SIG-M5 (cell line): ENCODE measurements around the gene FAM124A.

Experiments
- DNase-seq: peaks from one replicate; lab custom pipeline; 2025; lab: John Stamatoyannopoulos, UW

Gene FAM124A

DNA sequence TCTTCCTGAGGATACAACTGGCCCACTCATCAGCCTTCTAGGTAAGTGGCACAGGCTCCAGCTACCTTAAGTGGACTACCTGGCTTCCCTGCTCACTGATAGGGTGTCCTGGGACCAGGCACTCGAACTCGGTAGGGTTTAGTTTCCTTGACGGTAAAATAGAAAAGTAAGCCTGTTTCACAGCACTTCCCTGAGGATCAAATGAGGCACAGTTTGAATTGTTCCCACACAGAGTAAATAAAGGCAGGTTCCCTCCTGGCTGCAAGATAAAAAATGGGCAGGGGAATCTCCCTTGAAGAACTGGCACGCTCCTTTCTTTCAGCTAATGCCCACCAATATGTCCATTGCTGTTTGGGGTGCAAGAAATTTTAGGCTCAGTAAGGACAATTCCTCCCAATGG lies 1.1 kb upstream of the FAM124A start:
- no peak for DNase-seq

DNA sequence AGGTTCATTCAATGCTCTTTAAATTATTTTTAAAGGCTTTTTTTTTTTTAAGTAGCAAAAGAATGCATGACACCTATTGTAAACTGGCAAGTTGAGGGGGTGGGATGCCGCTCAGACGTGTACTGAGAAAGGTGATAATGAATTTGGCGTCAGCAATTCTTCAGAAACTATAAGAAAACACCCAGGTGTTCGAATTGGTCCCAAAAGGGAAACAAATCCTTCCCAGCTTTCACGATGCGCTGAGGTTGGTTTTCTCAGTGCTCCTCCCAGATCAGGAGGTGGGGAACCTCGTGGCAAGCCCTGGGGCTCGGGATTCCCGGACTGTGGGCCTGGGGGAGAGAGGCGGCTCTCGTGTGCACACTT lies 543 bp upstream of the FAM124A start:
- DNase-seq = no peak

- no peak for DNase-seq
Observed at GRCh38 chr13:51222686-51223559, 725 bp downstream of the FAM124A start.

GRCh38 chr13:51223560-51224270 lies 1.5 kb downstream of the FAM124A start:
- no peak for DNase-seq

- DNase-seq = no peak
Observed at GRCh38 chr13:51225029-51225428, 2.8 kb downstream of the FAM124A start.

DNA sequence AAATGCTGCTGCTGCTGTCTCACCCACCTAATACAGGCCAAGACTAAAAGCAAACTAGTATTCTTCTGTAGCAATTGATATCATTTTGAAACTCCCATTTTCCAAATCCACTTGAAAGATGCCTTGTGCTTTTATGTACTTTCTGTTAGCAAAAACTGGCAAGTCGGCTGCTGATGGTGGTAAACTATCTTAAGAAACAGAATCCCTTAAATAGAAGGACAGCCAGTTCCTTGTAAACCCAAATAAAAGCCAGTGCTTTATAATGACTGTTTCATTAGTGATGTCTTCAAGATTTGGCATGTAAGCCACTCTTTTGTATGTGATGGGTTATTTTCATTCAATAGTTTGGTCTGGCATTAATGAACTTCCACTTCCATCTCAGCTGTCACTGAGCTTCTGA lies 5.2 kb downstream of the FAM124A start:
- no peak for DNase-seq

DNA sequence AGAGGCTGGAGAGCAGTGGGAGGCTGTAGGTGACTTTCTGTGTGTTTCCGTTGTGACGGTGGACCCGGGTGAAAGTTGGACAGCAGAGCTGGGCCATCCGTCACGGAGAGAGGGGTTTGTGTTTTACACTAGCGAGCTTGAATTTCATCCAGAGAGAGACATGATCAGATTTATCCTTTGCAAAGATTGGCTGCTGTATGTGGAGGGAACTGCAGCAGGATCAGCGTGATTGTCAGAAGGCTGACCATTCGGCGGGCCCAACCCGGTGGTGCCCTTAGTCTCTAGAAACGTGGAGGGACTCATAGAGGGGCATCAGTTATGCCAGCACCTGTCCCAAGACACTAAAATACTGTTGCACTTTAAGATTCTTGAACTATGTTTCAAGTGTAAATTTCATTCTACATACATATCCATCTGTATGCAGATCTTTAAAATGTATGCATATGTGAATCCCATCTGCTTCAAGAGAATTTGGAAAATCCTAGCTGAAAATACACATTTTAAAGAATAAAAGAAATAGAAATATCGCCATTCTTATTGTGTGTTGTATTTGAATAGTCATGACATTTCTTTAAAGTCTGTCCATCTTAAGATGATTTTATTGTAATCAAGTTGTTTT lies 7.0 kb downstream of the FAM124A start:
- no peak for DNase-seq

DNA sequence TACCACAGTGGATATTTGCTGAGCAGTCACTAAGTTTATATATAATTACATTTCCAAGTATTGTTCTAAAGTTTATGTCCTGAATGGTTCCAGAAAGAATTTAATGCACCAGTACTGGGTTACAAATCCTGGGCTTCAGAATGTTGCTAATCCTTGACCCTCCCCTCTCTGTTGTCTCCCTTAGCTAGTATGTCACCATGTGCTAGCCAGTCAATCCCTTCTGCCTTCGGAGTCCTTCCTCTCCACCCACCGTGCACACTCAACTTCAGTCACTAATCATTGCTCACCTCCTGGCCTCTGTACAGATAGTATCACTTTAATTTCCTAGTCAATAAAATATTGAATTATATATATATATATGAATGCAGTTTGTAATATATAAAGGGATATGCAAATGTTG lies 7.5 kb downstream of the FAM124A start:
- DNase-seq = no peak

DNA sequence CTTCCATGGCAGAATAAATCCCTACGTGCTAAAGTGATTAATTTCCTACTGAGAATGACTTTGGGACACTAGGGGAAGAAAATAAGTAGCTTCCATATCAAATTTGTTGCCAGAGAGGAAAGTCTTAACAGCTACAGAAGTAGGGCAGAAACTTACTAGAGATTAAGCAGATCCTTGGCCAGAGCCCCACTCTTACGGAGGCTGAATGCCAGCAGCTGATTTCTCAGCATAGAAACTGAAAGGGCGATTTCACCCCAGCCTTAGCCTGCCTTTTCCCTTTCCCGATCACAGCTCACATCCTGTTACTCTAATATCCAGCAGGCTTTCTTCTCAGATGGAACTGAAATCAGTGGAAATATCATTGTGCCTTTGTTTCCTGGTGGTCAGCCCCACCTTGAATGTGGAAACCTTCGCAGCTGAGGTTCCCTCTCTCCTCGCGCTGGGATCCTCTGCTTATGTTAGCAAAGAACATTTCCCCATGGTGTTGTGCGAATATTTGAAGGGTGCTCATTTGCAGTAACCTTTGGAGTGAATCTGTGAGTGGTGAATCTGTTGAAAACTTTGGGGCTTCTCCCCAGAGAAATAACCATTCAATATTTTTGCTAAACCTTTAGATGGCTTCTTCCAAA lies 8.4 kb downstream of the FAM124A start:
- DNase-seq = no peak

GRCh38 chr13:51231456-51231855 lies 9.3 kb downstream of the FAM124A start:
- DNase-seq = no peak

DNA sequence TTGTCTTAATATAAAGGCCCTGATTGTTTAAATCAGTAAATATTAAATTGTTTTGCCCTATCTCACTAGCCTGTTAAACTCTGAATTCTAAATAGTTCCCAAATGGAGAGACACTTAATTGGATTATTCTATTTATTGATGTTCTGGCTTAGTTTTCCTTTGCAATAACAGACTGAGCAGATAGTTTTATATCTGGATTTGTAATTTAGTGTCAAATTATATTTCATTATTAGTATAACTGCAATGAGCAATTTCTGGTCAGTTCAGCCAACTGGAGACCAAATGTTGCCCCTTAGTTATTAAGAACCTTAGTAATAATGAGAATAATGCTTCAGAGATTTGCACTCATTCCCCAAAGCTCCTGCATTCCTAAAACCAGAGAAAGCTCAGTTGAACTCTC lies 10.1 kb downstream of the FAM124A start:
- DNase-seq = no peak

GRCh38 chr13:51233117-51233826 lies 11.1 kb downstream of the FAM124A start:
- DNase-seq = no peak

GRCh38 chr13:51234676-51235075 lies 12.5 kb downstream of the FAM124A start:
- no peak for DNase-seq

DNA sequence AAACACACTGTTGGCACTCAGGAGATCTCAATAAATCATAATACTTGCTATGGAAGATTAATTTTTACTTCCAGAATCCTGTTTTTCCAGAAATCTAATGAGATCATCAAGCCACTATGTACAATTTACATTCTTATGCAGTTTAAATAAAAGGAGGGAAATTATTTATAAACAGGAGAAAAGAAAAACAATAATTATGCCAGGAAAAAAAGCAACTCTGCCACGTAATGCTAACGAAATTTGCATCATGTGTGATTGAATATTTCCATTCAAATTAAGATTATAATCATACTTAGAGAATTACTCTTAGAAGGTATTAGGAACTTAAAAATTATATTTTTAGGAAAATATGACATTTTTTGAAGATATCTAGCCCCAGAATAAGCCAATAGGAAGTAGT lies 13.0 kb downstream of the FAM124A start:
- DNase-seq = no peak

DNA sequence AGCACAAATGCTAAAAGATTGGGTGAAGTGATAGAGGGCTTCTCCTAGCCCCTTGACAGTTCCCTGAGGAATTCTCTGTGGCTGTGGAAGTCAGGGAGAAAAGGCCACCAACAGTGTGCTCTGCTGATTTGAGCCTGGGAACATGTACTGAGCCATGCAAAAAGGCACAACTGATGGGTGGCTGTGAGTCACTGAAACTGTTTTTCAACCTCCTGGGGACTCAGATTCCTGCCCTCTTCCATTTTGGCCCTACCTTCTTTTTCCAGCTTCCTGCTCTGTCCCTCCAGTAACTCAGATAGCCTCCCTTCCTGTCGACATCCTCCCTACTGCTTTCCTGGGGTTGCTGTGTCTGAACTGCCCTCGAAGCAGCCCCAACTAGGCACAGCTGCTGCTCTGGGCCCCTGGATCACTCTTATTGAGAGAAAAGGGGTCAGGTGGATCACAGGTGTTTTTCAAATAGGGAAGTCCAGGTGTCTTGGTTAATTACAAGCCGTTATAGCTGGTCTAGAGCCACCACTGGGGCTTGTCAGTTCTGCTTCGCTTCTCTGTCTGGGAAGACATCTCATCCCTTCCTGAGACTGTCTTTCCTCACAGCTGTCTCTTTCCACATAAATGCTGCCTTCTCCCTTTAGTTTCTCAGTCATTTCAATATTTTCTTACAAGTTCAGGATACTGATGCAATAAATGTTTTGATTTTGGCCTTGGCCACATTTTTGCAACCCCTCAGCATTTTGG lies 13.7 kb downstream of the FAM124A start:
- no peak for DNase-seq

- no peak for DNase-seq
Observed at GRCh38 chr13:51236491-51236792, 14.2 kb downstream of the FAM124A start.

DNA sequence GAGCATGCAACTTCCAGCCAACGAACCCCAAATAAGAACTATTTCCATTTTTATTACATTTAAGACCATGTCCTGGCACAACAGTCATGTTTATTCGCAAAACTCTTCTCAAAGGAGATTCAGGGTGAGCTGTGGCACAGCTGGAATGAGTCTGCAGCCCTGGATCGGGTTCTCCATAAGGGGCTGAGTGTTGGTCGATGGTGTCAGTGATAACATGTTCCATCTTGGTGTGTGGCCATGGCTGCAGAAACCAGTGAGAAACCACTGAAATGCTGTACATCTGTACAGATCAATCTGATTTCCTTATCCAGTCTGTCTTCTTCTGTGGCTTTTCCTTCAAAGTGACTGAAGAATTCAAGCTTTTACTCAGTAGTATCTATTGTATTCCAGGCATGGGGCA lies 15.2 kb downstream of the FAM124A start:
- DNase-seq = no peak

- no peak for DNase-seq
Observed at GRCh38 chr13:51237887-51238286, 15.7 kb downstream of the FAM124A start.

DNA sequence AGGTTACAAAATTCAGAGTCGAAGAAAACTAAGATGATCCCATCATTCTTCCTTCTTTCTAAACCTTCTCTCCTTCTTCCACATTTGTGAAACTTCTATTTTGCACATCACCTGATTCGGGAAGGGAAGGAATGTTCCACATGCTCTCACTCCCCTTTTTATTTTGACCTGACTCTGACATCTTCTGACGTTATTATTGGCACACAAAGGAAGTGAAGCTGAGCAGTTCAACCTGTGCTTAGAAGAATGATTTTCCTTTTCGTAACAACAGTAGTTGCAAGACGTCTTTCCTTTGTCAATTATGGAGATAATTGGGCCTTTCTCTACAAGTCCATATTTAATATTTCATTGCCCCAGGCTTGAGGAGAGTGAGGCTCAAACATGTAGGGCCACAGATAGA lies 18.0 kb downstream of the FAM124A start:
- DNase-seq = no peak

DNA sequence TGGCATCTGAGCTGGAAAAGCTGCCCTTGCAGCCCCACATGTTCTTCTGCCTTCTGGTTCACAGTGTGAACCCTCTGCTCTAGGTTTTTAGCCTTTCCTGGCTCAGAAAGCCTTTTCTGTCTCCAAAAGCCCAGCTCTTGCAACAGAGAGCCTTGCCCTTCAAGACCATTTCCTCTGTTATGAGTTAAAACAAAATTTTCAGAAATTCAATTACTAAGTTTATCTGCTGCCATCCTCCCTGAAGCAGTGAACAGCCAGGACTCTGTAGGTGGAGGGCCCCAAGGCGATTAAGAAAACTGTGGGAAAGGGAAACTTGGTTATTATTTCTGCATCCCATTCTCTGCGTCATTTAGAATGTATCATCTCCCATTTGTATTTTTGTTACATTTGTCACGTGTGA lies 18.8 kb downstream of the FAM124A start:
- DNase-seq = no peak

DNA sequence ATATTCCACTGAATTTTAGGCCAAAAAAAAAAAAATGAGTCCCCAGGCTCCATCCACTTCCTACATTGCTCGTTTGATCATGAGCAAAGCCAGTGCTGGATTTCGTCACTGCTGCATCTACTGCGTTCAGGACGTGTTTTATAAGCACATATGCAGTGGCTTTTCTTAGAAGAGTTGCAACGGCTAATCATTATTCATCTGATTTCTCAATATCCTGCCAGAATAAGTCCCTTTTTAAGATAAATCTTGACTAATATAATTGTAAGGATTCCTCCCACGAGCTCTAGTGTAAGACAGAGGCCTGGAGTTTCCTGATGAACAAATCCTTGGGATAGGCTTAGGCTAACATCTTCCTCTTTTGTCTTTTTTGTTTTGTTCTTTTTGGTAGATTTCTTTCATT lies 19.5 kb downstream of the FAM124A start:
- peak; percentile 20 for DNase-seq

DNA sequence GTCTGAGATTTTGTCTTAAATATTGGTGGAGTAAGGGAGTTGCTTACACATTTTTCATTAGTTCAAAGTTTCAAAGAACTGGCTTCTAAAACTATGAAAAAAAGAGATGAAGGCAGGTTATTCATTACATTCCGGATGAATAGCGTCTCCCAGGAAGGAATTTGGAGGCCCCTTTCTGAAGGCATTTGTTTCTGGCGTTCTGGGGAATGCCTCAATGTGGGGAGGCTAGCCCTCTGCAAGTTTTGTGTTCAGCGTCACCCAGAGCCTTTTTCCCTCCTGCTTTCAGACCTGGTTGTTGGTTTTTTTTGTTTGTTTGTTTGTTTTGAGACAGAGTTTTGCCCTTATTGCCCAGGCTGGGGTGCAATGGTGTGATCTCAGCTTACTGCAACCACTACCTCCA lies 21.0 kb downstream of the FAM124A start:
- no peak for DNase-seq
